Thymus (tissue), 14 donors: ENCODE data around the gene RPL34. TPM values are rescaled to one million over a fixed set of nuclear protein-coding genes. Genes with fewer than 3 reads are reported as not detected.

Experiments
- DNase-seq, 9 donors: peaks; one replicate each; pipeline ENCODE4 v3.0.0-alpha.2; 2013; ENCODE audit warnings: low spot score in 9 of 9, low read depth in 6 of 9, missing footprints in 1 of 9
- H3K27ac ChIP-seq, 2 donors: one replicate each; pipeline ENCODE4 v1.5.1; 2013; ENCODE audit warnings: control low read depth in 1 of 2, low read depth in 1 of 2, low read length in 1 of 2, mild to moderate bottlenecking in 1 of 2, moderate library complexity in 1 of 2
- H3K27me3 ChIP-seq, 2 donors: one replicate each; pipeline ENCODE4 v1.5.1; 2013; ENCODE audit warnings: low read length in 1 of 2; ENCODE audit not compliant: control insufficient read depth in 2 of 2, insufficient read depth in 1 of 2
- H3K36me3 ChIP-seq, 2 donors: one replicate each; pipeline ENCODE4 v1.5.1; 2013; ENCODE audit warnings: low read length in 1 of 2, mild to moderate bottlenecking in 1 of 2, moderate library complexity in 1 of 2; ENCODE audit not compliant: control insufficient read depth in 2 of 2, insufficient read depth in 2 of 2
- H3K4me1 ChIP-seq, 2 donors: one replicate each; pipeline ENCODE4 v1.5.1; 2013; ENCODE audit warnings: low read length in 2 of 2; ENCODE audit not compliant: control insufficient read depth in 2 of 2, insufficient read depth in 2 of 2
- H3K4me3 ChIP-seq, 2 donors: one replicate each; pipeline ENCODE4 v1.5.1; 2013; ENCODE audit warnings: low read length in 2 of 2, control low read depth in 1 of 2, mild to moderate bottlenecking in 1 of 2
- H3K9me3 ChIP-seq, 2 donors: one replicate each; pipeline ENCODE4 v1.5.1; 2013; ENCODE audit warnings: low read length in 1 of 2, mild to moderate bottlenecking in 1 of 2; ENCODE audit not compliant: control insufficient read depth in 2 of 2, insufficient read depth in 1 of 2
- WGBS: extraction: QIAGEN DNeasy Blood & Tissue Kit; methylation state at CpG from one replicate; pipeline ENCODE4 v1.1.7; 2013; 5-methylcytosine and 5-hydroxymethylcytosine counted together
- long read RNA-seq, 10 donors: transcript quantifications; one replicate each; lab custom pipeline, GENCODE V29; 2026
- polyA plus RNA-seq: library from polyadenylated mRNA; stranded (reverse); fragments of 200-250 nt; gene quantifications from one replicate; pipeline ENCODE4 v1.2.3, GENCODE V29; 2013
- total RNA-seq: library from RNA; stranded (reverse); fragments of 120-200 nt; gene quantifications from one replicate; pipeline ENCODE4 v1.2.4, GENCODE V29; 2013
- donor health status: healthy.

RPL34 gene
- 3,878 TPM for total RNA-seq
- polyA plus RNA-seq, result 9,578 TPM
- long read RNA-seq, donor 1, transcript RPL34-206 (2 exons, 629 nt), result minor isoform, 21 of 349 reads
- long read RNA-seq, donor 1, transcript RPL34-201 (5 exons, 529 nt), result minor isoform, 6 of 349 reads
- long read RNA-seq, donor 1, transcript RPL34-202 (5 exons, 441 nt), result major isoform, 199 of 349 reads
- long read RNA-seq, donor 1, partial matches to known transcripts, result 118 of 349 reads
- long read RNA-seq, donor 1, other reads (novel, unspliced or antisense), result 5 of 349 reads
- long read RNA-seq, donor 2, result 0 reads
- long read RNA-seq, donor 3, transcript RPL34-206 (2 exons, 629 nt), result minor isoform, 212 of 4,974 reads
- long read RNA-seq, donor 3, transcript RPL34-205 (2 exons, 2,627 nt), result minor isoform, 8 of 4,974 reads
- long read RNA-seq, donor 3, transcript RPL34-201 (5 exons, 529 nt), result minor isoform, 62 of 4,974 reads
- long read RNA-seq, donor 3, transcript RPL34-202 (5 exons, 441 nt), result major isoform, 2,464 of 4,974 reads
- long read RNA-seq, donor 3, partial matches to known transcripts, result 2,097 of 4,974 reads
- long read RNA-seq, donor 3, other reads (novel, unspliced or antisense), result 130 of 4,974 reads
- long read RNA-seq, donor 4, transcript RPL34-201 (5 exons, 529 nt), result minor isoform, 19 of 1,227 reads
- long read RNA-seq, donor 4, transcript RPL34-202 (5 exons, 441 nt), result major isoform, 738 of 1,227 reads
- long read RNA-seq, donor 4, transcript RPL34-206 (2 exons, 629 nt), result minor isoform, 103 of 1,227 reads
- long read RNA-seq, donor 4, partial matches to known transcripts, result 342 of 1,227 reads
- long read RNA-seq, donor 4, other reads (novel, unspliced or antisense), result 25 of 1,227 reads
- long read RNA-seq, donor 5, transcript RPL34-201 (5 exons, 529 nt), result minor isoform, 77 of 6,988 reads
- long read RNA-seq, donor 5, transcript RPL34-202 (5 exons, 441 nt), result major isoform, 4,433 of 6,988 reads
- long read RNA-seq, donor 5, transcript RPL34-205 (2 exons, 2,627 nt), result minor isoform, 14 of 6,988 reads
- long read RNA-seq, donor 5, transcript RPL34-206 (2 exons, 629 nt), result minor isoform, 406 of 6,988 reads
- long read RNA-seq, donor 5, partial matches to known transcripts, result 1,852 of 6,988 reads
- long read RNA-seq, donor 5, other reads (novel, unspliced or antisense), result 204 of 6,988 reads
- long read RNA-seq, donor 6, transcript RPL34-201 (5 exons, 529 nt), result minor isoform, 18 of 1,821 reads
- long read RNA-seq, donor 6, transcript RPL34-202 (5 exons, 441 nt), result major isoform, 1,256 of 1,821 reads
- long read RNA-seq, donor 6, transcript RPL34-206 (2 exons, 629 nt), result minor isoform, 30 of 1,821 reads
- long read RNA-seq, donor 6, partial matches to known transcripts, result 464 of 1,821 reads
- long read RNA-seq, donor 6, other reads (novel, unspliced or antisense), result 52 of 1,821 reads
- long read RNA-seq, donor 7, transcript RPL34-206 (2 exons, 629 nt), result minor isoform, 258 of 3,179 reads
- long read RNA-seq, donor 7, transcript RPL34-201 (5 exons, 529 nt), result minor isoform, 42 of 3,179 reads
- long read RNA-seq, donor 7, transcript RPL34-202 (5 exons, 441 nt), result major isoform, 1,792 of 3,179 reads
- long read RNA-seq, donor 7, partial matches to known transcripts, result 991 of 3,179 reads
- long read RNA-seq, donor 7, other reads (novel, unspliced or antisense), result 94 of 3,179 reads
- long read RNA-seq, donor 8, transcript RPL34-206 (2 exons, 629 nt), result minor isoform, 12 of 572 reads
- long read RNA-seq, donor 8, transcript RPL34-201 (5 exons, 529 nt), result minor isoform, 10 of 572 reads
- long read RNA-seq, donor 8, transcript RPL34-202 (5 exons, 441 nt), result major isoform, 431 of 572 reads
- long read RNA-seq, donor 8, partial matches to known transcripts, result 113 of 572 reads
- long read RNA-seq, donor 8, other reads (novel, unspliced or antisense), result 5 of 572 reads
- long read RNA-seq, donor 9, transcript RPL34-201 (5 exons, 529 nt), result minor isoform, 24 of 1,280 reads
- long read RNA-seq, donor 9, transcript RPL34-202 (5 exons, 441 nt), result major isoform, 848 of 1,280 reads
- long read RNA-seq, donor 9, transcript RPL34-206 (2 exons, 629 nt), result minor isoform, 69 of 1,280 reads
- long read RNA-seq, donor 9, partial matches to known transcripts, result 310 of 1,280 reads
- long read RNA-seq, donor 9, other reads (novel, unspliced or antisense), result 29 of 1,280 reads
- long read RNA-seq, donor 10, transcript RPL34-206 (2 exons, 629 nt), result minor isoform, 80 of 1,659 reads
- long read RNA-seq, donor 10, transcript RPL34-202 (5 exons, 441 nt), result major isoform, 1,060 of 1,659 reads
- long read RNA-seq, donor 10, transcript RPL34-201 (5 exons, 529 nt), result minor isoform, 32 of 1,659 reads
- long read RNA-seq, donor 10, partial matches to known transcripts, result 446 of 1,659 reads
- long read RNA-seq, donor 10, other reads (novel, unspliced or antisense), result 38 of 1,659 reads

GRCh38 chr4:108620101-108620932, at the start of gene RPL34:
RPL34 (plus strand) TSS chr4:108620576; CDS start chr4:108621960, 1,384 bp downstream.
- peak within 1 kb of the TSS; percentile 90 to 96 for H3K27ac ChIP-seq
- WGBS, result under 1% methylated on average over 32 of the region's 32 CpGs
- peaks cover 16 to 29% of the 10 kb centered on the region in 2 donors for H3K4me1 ChIP-seq
- H3K9me3 ChIP-seq, result peaks cover 0 to 12% of the 10 kb centered on the region in 2 donors
- H3K27me3 ChIP-seq, result no peaks in the 10 kb centered on the region
- peak; percentile 95 to 100 (median 99) for DNase-seq
- peak within 1 kb of the TSS; percentile 71 to 99 for H3K4me3 ChIP-seq
- H3K36me3 ChIP-seq, result peaks cover 29 to 50% of the 10 kb centered on the region in 2 donors

GRCh38 chr4:108570993-108571569, 49.3 kb upstream of the RPL34 start:
- H3K27ac ChIP-seq, result no peak overlapping the region
- no peaks in the 10 kb centered on the region for H3K27me3 ChIP-seq
- no peaks in the 10 kb centered on the region for H3K36me3 ChIP-seq
- peaks cover 7 to 31% of the 10 kb centered on the region in 2 donors for H3K4me1 ChIP-seq
- no peak overlapping the region for H3K4me3 ChIP-seq
- H3K9me3 ChIP-seq, result peaks cover 0 to 6% of the 10 kb centered on the region in 2 donors
- WGBS, result 95% methylated on average over 4 of the region's 4 CpGs
- DNase-seq, result no peak

- DNase-seq, result no peak
- H3K4me1 ChIP-seq, result peaks cover 7 to 31% of the 10 kb centered on the region in 2 donors
- no peaks in the 10 kb centered on the region for H3K36me3 ChIP-seq
- WGBS, result 97% methylated on average over 3 of the region's 3 CpGs
- no peak overlapping the region for H3K4me3 ChIP-seq
- peaks cover 0 to 6% of the 10 kb centered on the region in 2 donors for H3K9me3 ChIP-seq
- H3K27ac ChIP-seq, result no peak overlapping the region
- H3K27me3 ChIP-seq, result no peaks in the 10 kb centered on the region
These were observed 46.0 kb upstream of the RPL34 start for GRCh38 chr4:108574402-108574801.

GRCh38 chr4:108581083-108581482, 39.3 kb upstream of the RPL34 start:
- H3K9me3 ChIP-seq, result no peaks in the 10 kb centered on the region
- H3K27ac ChIP-seq, result no peak overlapping the region
- WGBS, result 68% methylated on average over 6 of the region's 6 CpGs

GRCh38 chr4:108586778-108587177, 33.6 kb upstream of the RPL34 start:
- WGBS, result 96% methylated on average over 3 of the region's 3 CpGs
- Histone ChIP-seq H3K27me3 (no peaks in the 10 kb centered on the region), H3K27ac (no peak overlapping the region), H3K4me1 (peaks cover 0 to under 1% of the 10 kb centered on the region in 2 donors), H3K36me3 (peaks cover 0 to 6% of the 10 kb centered on the region in 2 donors), H3K9me3 (no peaks in the 10 kb centered on the region), H3K4me3 (no peak overlapping the region)
- no peak for DNase-seq

More at GRCh38 chr4:108581083-108581482, 39.3 kb upstream of the RPL34 start:
- DNase-seq, result peak in 1 of 9 donors; percentile 35
- H3K4me1 ChIP-seq, result peaks cover 6 to 10% of the 10 kb centered on the region in 2 donors
- H3K4me3 ChIP-seq, result no peak overlapping the region
- no peaks in the 10 kb centered on the region for H3K27me3 ChIP-seq
- no peaks in the 10 kb centered on the region for H3K36me3 ChIP-seq

GRCh38 chr4:108588878-108589277, 31.5 kb upstream of the RPL34 start:
- Histone ChIP-seq H3K36me3 (peaks cover 3 to 16% of the 10 kb centered on the region in 2 donors), H3K27me3 (no peaks in the 10 kb centered on the region), H3K4me1 (no peaks in the 10 kb centered on the region), H3K27ac (no peak overlapping the region), H3K9me3 (peaks cover 0 to 4% of the 10 kb centered on the region in 2 donors), H3K4me3 (no peak overlapping the region)
- WGBS, result 93% methylated on average over 1 of the region's 1 CpG
- no peak for DNase-seq
